Colonic mucosa (tissue), 4 donors: ENCODE data around the gene SPEF2. TPM values are rescaled to one million over a fixed set of nuclear protein-coding genes. Genes with fewer than 3 reads are reported as not detected.
"Not testable (repeated sequence)": the region's sequence is repeated elsewhere in the genome, so short reads cannot be mapped to it uniquely, and the experiment has no call there.

Experiments
- DNase-seq: peaks from one replicate; pipeline ENCODE4 v3.0.0-alpha.2; 2020
- H3K27ac ChIP-seq: fragments of 200-600 bp; one replicate; pipeline ENCODE4 v1.8.0; 2021
- H3K27me3 ChIP-seq: fragments of 200-600 bp; one replicate; pipeline ENCODE4 v1.8.0; 2021
- H3K36me3 ChIP-seq: fragments of 200-600 bp; one replicate; pipeline ENCODE4 v1.8.0; 2021
- H3K4me1 ChIP-seq: fragments of 200-600 bp; one replicate; pipeline ENCODE4 v1.8.0; 2021; ENCODE audit warnings: mild to moderate bottlenecking
- H3K4me3 ChIP-seq: fragments of 200-600 bp; one replicate; pipeline ENCODE4 v1.8.0; 2021
- H3K9ac ChIP-seq, 2 donors: one replicate each; pipeline ENCODE4 v1.7.0; 2013; ENCODE audit warnings: control low read depth in 2 of 2, low read depth in 2 of 2, low read length in 2 of 2
- H3K9me3 ChIP-seq: fragments of 200-600 bp; one replicate; pipeline ENCODE4 v1.8.0; 2021
- CTCF ChIP-seq: fragments of 200-600 bp; IDR thresholded peaks from one replicate; pipeline ENCODE4 v1.8.0; 2022; ENCODE audit warnings: antibody characterized with exemption, mild to moderate bottlenecking
- intact Hi-C: fragments of 100-400 bp; cut with DNase I; formaldehyde crosslinking; loops from one replicate; pipeline ENCODE4 v1.14.1; 2022
- total RNA-seq, 2 donors: library from RNA; stranded (reverse); fragmentation: NEBNext Ultra II Directional in 1 of 2; extraction: Animal tissue kit (Norgen Biotek cat#: 25700) in 1 of 2; gene quantifications; one replicate each; pipeline ENCODE4 v1.2.1, GENCODE V29; 2021
- donor health status: healthy.
- donor health status: DM: no; HTN: no; CAD: no.
- donor health status: DM: no; HTN: no; CAD: no.

Gene SPEF2
- total RNA-seq, 2 donors from 2014 or later: 3.3 to 6.0 TPM

- H3K27ac ChIP-seq: no peak overlapping the region
- H3K36me3 ChIP-seq: no peaks in the 10 kb centered on the region
- no peaks in the 10 kb centered on the region for H3K27me3 ChIP-seq
- no peak overlapping the region for H3K9ac ChIP-seq
- H3K9me3 ChIP-seq: no peaks in the 10 kb centered on the region
- no peak for DNase-seq
- no peak overlapping the region for H3K4me3 ChIP-seq
- TF ChIP-seq CTCF: no peak
- intact Hi-C loops: no loop called here
- H3K4me1 ChIP-seq: no peaks in the 10 kb centered on the region
Measured at GRCh38 chr5:35832762-35833161, 215.1 kb downstream of the SPEF2 start.

- H3K4me1 ChIP-seq: no peaks in the 10 kb centered on the region
- H3K9me3 ChIP-seq: no peaks in the 10 kb centered on the region
- H3K9ac ChIP-seq: no peak overlapping the region
- no peaks in the 10 kb centered on the region for H3K36me3 ChIP-seq
- H3K4me3 ChIP-seq: no peak overlapping the region
- DNase-seq: no peak
- no peak overlapping the region for H3K27ac ChIP-seq
- H3K27me3 ChIP-seq: no peaks in the 10 kb centered on the region
- no peak for TF ChIP-seq CTCF
- intact Hi-C loops: no loop called here
Measured at GRCh38 chr5:35833224-35833623, 215.6 kb downstream of the SPEF2 start.

- no peak overlapping the region for H3K9ac ChIP-seq
- no peaks in the 10 kb centered on the region for H3K36me3 ChIP-seq
- DNase-seq: no peak
- H3K27ac ChIP-seq: no peak overlapping the region
- no peaks in the 10 kb centered on the region for H3K4me1 ChIP-seq
- TF ChIP-seq CTCF: no peak
- H3K9me3 ChIP-seq: no peaks in the 10 kb centered on the region
- no peaks in the 10 kb centered on the region for H3K27me3 ChIP-seq
- no peak overlapping the region for H3K4me3 ChIP-seq
- intact Hi-C loops: no loop called here
Measured at GRCh38 chr5:35835796-35836742, 218.4 kb downstream of the SPEF2 start.

GRCh38 chr5:35838370-35839042, 220.8 kb downstream of the SPEF2 start:
- no peaks in the 10 kb centered on the region for H3K4me1 ChIP-seq
- H3K36me3 ChIP-seq: no peaks in the 10 kb centered on the region
- intact Hi-C loops: no loop called here
- H3K9me3 ChIP-seq: no peaks in the 10 kb centered on the region
- H3K27ac ChIP-seq: no peak overlapping the region
- H3K27me3 ChIP-seq: no peaks in the 10 kb centered on the region
- no peak for TF ChIP-seq CTCF
- H3K4me3 ChIP-seq: no peak overlapping the region
- DNase-seq: no peak
- no peak overlapping the region for H3K9ac ChIP-seq

GRCh38 chr5:35842856-35843255, 225.2 kb downstream of the SPEF2 start:
- intact Hi-C loops: no loop called here
- no peaks in the 10 kb centered on the region for H3K4me1 ChIP-seq
- no peaks in the 10 kb centered on the region for H3K27me3 ChIP-seq
- no peak overlapping the region for H3K9ac ChIP-seq
- no peak for DNase-seq
- no peaks in the 10 kb centered on the region for H3K36me3 ChIP-seq
- no peak overlapping the region for H3K27ac ChIP-seq
- no peak for TF ChIP-seq CTCF
- no peak overlapping the region for H3K4me3 ChIP-seq
- H3K9me3 ChIP-seq: no peaks in the 10 kb centered on the region

GRCh38 chr5:35845508-35845907, 227.8 kb downstream of the SPEF2 start:
- H3K9ac ChIP-seq, H3K4me3 ChIP-seq, H3K27ac ChIP-seq, H3K9me3 ChIP-seq, DNase-seq, intact Hi-C loops, H3K27me3 ChIP-seq, H3K36me3 ChIP-seq, H3K4me1 ChIP-seq: not testable (repeated sequence)
